ENCODE data around the gene TLR6. TPM values are rescaled to one million over a fixed set of nuclear protein-coding genes. Genes with fewer than 3 reads are reported as not detected.

TLR6 gene
- polyA plus RNA-seq, 1 of the 3 experiments (the other 2 are of a cell fraction), result 0.10 TPM

- ChIA-PET POLR2A (no interaction called here), CTCF (interaction anchor here (0.8 to 8.0 kb wide), 6 partner anchors 18 to 605 kb away, joined by 3 to 88 read pairs (median 5); no protein-coding TSS in a partner anchor)
- Histone ChIP-seq H3K4me1 (ENCODE audit: control insufficient read depth in 1 of 2, insufficient read depth in 2 of 2, low read depth in 1 of 2, low read length in 1 of 2) (no peaks in the 10 kb centered on the region), H3K9me2 (no peaks in the 10 kb centered on the region), H2AFZ (ENCODE audit: low read depth) (no peak overlapping the region), H3K27me3 (ENCODE audit: insufficient read depth) (peaks cover 5% of the 10 kb centered on the region; the same call in 1 of the 2 replicates), H3F3A (replicated peaks; ENCODE audit: insufficient read depth) (no peaks in the 10 kb centered on the region), H3K9ac (no peak overlapping the region), H4K20me1 (ENCODE audit: insufficient read depth) (no peaks in the 10 kb centered on the region), H3K27ac (ENCODE audit: low read depth in 2 of 2, low read length in 1 of 2) (no peak overlapping the region), H3K36me3 (replicated peaks in 1 of 2; ENCODE audit: control insufficient read depth in 1 of 2, insufficient read depth in 2 of 2, low read length in 1 of 2) (no peaks in the 10 kb centered on the region), H3K4me3 (ENCODE audit: low read depth in 2 of 2, low read length in 1 of 2) (no peak overlapping the region), H3K4me2 (no peak overlapping the region), H3K9me3 (no peaks in the 10 kb centered on the region), H3K79me2 (ENCODE audit: insufficient read depth) (no peaks in the 10 kb centered on the region)
- TF ChIP-seq TEAD4 (IDR thresholded peaks at IDR 0.05; ENCODE audit: borderline replicate concordance, insufficient read depth), result no peak
- no peak for TF ChIP-seq RFX5 (IDR thresholded peaks at IDR 0.05; ENCODE audit: low read length)
- TF ChIP-seq RAD21 (IDR thresholded peaks at IDR 0.05; ENCODE audit: low read length), result no peak
- TF ChIP-seq TCF12 (IDR thresholded peaks at IDR 0.05), result no peak
- no peak for TF ChIP-seq USF2 (IDR thresholded peaks at IDR 0.05; ENCODE audit: borderline replicate concordance, low read depth, low read length)
- no peak for TF ChIP-seq GABPA (IDR thresholded peaks at IDR 0.05; ENCODE audit: low read depth)
- TF ChIP-seq JUND (IDR thresholded peaks at IDR 0.05), result no peak
- TF ChIP-seq TAF1 (IDR thresholded peaks at IDR 0.05; ENCODE audit: borderline replicate concordance, low read depth, low read length), result no peak
- no peak for TF ChIP-seq POLR2AphosphoS5 (IDR thresholded peaks at IDR 0.05; ENCODE audit: low read depth, low read length)
- no peak for TF ChIP-seq EZH2phosphoT487 (IDR thresholded peaks at IDR 0.05; ENCODE audit: borderline replicate concordance, low read depth)
- no peak for TF ChIP-seq FOSL2 (IDR thresholded peaks at IDR 0.05; ENCODE audit: borderline replicate concordance, low read depth)
- no peak for TF ChIP-seq GATA2 (CRISPR knock-in tag; IDR thresholded peaks at IDR 0.05)
- TF ChIP-seq REST (IDR thresholded peaks at IDR 0.05; ENCODE audit: low read depth, low read length), result no peak
- TF ChIP-seq USF1 (IDR thresholded peaks at IDR 0.05; ENCODE audit: borderline replicate concordance, low read depth), result no peak
- TF ChIP-seq SIN3A (IDR thresholded peaks at IDR 0.05; ENCODE audit: borderline replicate concordance, low read depth, low read length), result no peak
- TF ChIP-seq RXRA (IDR thresholded peaks at IDR 0.05; ENCODE audit: borderline replicate concordance, low read depth), result no peak
- TF ChIP-seq YY1 (IDR thresholded peaks at IDR 0.05; ENCODE audit: low read depth), result no peak
- no peak for TF ChIP-seq FOXJ3 (CRISPR knock-in tag; IDR thresholded peaks at IDR 0.05)
- TF ChIP-seq NFIC (IDR thresholded peaks at IDR 0.05; ENCODE audit: borderline replicate concordance), result no peak
- 49% methylated on average over 6 of the region's 6 CpGs for WGBS (ENCODE audit: low lambda C conversion rate)
- no peak for DNase-seq
Observed at GRCh38 chr4:38785041-38785790, 71.4 kb downstream of the TLR6 start.

Data from SK-N-SH (cell line).